CD4-positive, alpha-beta T cell (primary cell): ENCODE results near the gene MORC3. TPM values are rescaled to one million over a fixed set of nuclear protein-coding genes. Genes with fewer than 3 reads are reported as not detected.

ENCODE experiments used
- ATAC-seq: fragments of 200-7000 bp; cut with Tn5 transposase; one replicate; pipeline ENCODE4 v1.10.0; 2022; ENCODE audit warnings: mild to moderate bottlenecking; ENCODE audit not compliant: poor library complexity
- CTCF ChIA-PET: fragments of 350-600 bp; sonication (Branson Sonifier 250); formaldehyde crosslinking; loops from one replicate; lab custom pipeline; 2021; ENCODE audit warnings: antibody characterized with exemption, inconsistent platforms; lab: Charles Lee
- POLR2A ChIA-PET: fragments of 350-600 bp; sonication (Branson Sonifier 250); formaldehyde crosslinking; loops from one replicate; lab custom pipeline; 2021; ENCODE audit warnings: antibody characterized with exemption, inconsistent platforms; lab: Charles Lee
- DNase-seq, 14 experiments: peaks; one replicate each; pipeline ENCODE4 v3.0.0-alpha.2; 2013 to 2020; ENCODE audit warnings: mixed read lengths in 2 of 14
- H3K27ac ChIP-seq, 2 donors: one replicate each; pipeline versions ENCODE4 v1.5.1 to v1.7.0; 2013; ENCODE audit warnings: low read length in 2 of 2, low read depth in 1 of 2, mild to moderate bottlenecking in 1 of 2
- H3K27me3 ChIP-seq, 2 experiments: 1 replicate in 1 of 2; 2 replicates in 1 of 2; pipeline versions ENCODE4 v1.6.1 to v1.7.0; 2013; ENCODE audit warnings: low read length in 2 of 2, control low read depth in 1 of 2, mild to moderate bottlenecking in 1 of 2, moderate library complexity in 1 of 2; ENCODE audit not compliant: insufficient read depth in 2 of 2, control insufficient read depth in 1 of 2
- H3K36me3 ChIP-seq: one replicate; pipeline ENCODE4 v1.6.1; 2013; ENCODE audit warnings: low read length, control low read depth; ENCODE audit not compliant: insufficient read depth
- H3K4me1 ChIP-seq: one replicate; pipeline ENCODE4 v1.6.1; 2013; ENCODE audit warnings: low read length, control low read depth; ENCODE audit not compliant: insufficient read depth
- H3K4me3 ChIP-seq: one replicate; pipeline ENCODE4 v1.5.1; 2013; ENCODE audit warnings: mild to moderate bottlenecking, low read length, moderate library complexity
- H3K9me3 ChIP-seq, 2 experiments: 1 replicate in 1 of 2; 2 replicates in 1 of 2; pipeline versions ENCODE4 v1.6.1 to v1.7.0; 2013; ENCODE audit warnings: low read length in 2 of 2, mild to moderate bottlenecking in 2 of 2, control low read depth in 1 of 2, moderate library complexity in 1 of 2; ENCODE audit not compliant: control insufficient read depth in 1 of 2, insufficient read depth in 1 of 2
- H3K27ac Mint-ChIP-seq: one replicate; pipeline ENCODE4 v1.8.0; 2020; ENCODE audit warnings: mixed read lengths
- H3K27me3 Mint-ChIP-seq: one replicate; pipeline ENCODE4 v1.8.0; 2021; ENCODE audit warnings: mixed read lengths
- H3K36me3 Mint-ChIP-seq: one replicate; pipeline ENCODE4 v1.8.0; 2021; ENCODE audit warnings: low read depth, mixed read lengths
- H3K4me1 Mint-ChIP-seq: one replicate; pipeline ENCODE4 v1.8.0; 2021; ENCODE audit warnings: low read depth, mixed read lengths
- H3K4me3 Mint-ChIP-seq: one replicate; pipeline ENCODE4 v1.8.0; 2020; ENCODE audit warnings: mild to moderate bottlenecking, mixed read lengths
- H3K9me3 Mint-ChIP-seq: one replicate; pipeline ENCODE4 v1.8.0; 2020; ENCODE audit warnings: mixed read lengths
- intact Hi-C, 2 experiments: fragments of 100-400 bp; cut with DNase I in 1 of 2; cut with micrococcal nuclease in 1 of 2; formaldehyde crosslinking; loops; one replicate each; pipeline versions ENCODE4 v1.15.1 to v1.9.0; 2023 to 2025; cut with DNase I, micrococcal nuclease
- total RNA-seq, 174 experiments: library from RNA in 2 of 174; stranded (reverse) in 2 of 174; gene quantifications; one replicate each; pipeline ENCODE4 v1.2.3 and lab custom pipeline; 2021 to 2026
- TF ChIP-seq, protein P1 (sequence below): fragments of 200-600 bp; IDR thresholded peaks from one replicate; pipeline ENCODE4 v1.8.0; 2022; ENCODE audit warnings: antibody characterized with exemption, mild to moderate bottlenecking

The MORC3 gene
- total RNA-seq, 2 experiments from 2014 or later: 70.2 to 71.0 TPM

DNA sequence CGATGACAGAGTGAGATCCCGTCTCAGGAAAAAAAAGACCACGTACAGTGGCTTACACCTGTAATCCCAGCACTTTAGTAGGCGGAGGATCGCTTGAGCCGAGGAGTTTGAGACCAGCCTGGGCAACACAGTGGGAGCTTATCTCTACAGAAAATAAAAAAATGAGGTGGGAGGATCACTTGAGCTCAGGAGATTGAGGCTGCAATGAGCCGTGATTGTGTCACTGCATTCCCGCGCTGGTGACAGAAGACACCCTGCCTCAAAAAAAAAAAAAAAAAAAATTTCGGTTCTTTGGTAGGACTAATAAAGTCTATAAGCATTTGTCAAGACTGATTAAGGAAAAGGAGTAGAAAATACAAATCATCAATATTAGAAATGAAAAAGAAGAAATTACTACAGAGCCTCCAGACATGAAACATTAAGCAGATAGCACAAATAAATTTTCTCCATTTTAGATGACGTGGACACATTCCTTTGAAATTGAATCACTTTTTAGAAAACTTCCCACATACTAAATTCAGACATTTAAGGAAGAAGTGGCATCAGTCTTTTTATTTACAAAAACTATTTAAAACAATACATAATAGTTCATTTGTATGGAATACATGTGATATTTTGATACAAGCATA, 30.4 kb downstream of the MORC3 start:
- DNase-seq (no peak), ATAC-seq (no peak)
- Mint-ChIP-seq H3K27me3 (no peaks in the 10 kb centered on the region), H3K4me3 (no peak overlapping the region), H3K36me3 (peaks cover 75% of the 10 kb centered on the region), H3K27ac (peak overlapping the region; percentile 51), H3K9me3 (no peaks in the 10 kb centered on the region), H3K4me1 (peaks cover 17% of the 10 kb centered on the region)
- Histone ChIP-seq H3K4me3 (no peak overlapping the region), H3K9me3 (no peaks in the 10 kb centered on the region), H3K36me3 (peaks cover 81% of the 10 kb centered on the region), H3K27me3 (no peaks in the 10 kb centered on the region), H3K27ac (no peak overlapping the region), H3K4me1 (no peaks in the 10 kb centered on the region)
- ChIA-PET POLR2A (no interaction called here), CTCF (interaction anchor here (1.5 kb wide), 1 partner anchor 198 kb away, joined by 3 read pairs; no protein-coding TSS in a partner anchor)
- TF ChIP-seq, protein P1, sequence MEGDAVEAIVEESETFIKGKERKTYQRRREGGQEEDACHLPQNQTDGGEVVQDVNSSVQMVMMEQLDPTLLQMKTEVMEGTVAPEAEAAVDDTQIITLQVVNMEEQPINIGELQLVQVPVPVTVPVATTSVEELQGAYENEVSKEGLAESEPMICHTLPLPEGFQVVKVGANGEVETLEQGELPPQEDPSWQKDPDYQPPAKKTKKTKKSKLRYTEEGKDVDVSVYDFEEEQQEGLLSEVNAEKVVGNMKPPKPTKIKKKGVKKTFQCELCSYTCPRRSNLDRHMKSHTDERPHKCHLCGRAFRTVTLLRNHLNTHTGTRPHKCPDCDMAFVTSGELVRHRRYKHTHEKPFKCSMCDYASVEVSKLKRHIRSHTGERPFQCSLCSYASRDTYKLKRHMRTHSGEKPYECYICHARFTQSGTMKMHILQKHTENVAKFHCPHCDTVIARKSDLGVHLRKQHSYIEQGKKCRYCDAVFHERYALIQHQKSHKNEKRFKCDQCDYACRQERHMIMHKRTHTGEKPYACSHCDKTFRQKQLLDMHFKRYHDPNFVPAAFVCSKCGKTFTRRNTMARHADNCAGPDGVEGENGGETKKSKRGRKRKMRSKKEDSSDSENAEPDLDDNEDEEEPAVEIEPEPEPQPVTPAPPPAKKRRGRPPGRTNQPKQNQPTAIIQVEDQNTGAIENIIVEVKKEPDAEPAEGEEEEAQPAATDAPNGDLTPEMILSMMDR: no peak
- intact Hi-C loops: no loop called here

DNA sequence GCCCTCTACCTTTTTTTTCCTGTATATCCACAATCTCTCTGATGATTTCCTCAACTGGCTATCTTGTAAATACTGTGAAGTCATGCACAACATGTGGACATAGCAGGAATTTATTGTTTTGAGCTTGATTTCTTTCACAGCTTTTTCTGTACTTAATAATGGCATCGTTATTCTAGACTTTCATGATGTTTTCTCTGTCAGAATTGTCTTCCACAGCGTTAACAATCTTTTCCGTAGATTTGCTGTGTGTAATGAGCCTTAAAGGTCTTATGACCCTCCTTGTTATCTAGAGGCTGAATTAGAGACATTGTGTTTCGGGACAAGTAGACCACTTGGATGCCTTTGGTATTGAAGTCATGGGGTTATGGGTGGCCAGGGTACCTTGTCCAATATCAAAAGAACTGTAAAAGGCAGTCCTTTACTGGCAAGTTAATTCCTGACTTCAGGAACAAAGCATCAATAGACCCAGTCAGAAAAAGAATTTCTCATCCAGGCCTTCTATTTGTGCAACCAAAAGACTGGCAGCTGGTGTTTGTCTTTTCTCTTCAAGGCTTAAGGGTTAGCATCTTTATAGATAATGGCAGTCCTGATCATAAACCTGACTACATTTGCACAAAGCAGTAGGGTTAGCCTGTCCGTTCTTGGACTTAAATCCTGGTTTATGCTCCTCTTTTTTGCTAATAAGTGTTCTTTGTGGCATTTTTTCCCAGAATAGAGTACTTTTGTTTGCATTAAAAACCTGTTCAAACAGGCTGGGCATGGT, 35.1 kb downstream of the MORC3 start:
- Mint-ChIP-seq H3K36me3 (peaks cover 75% of the 10 kb centered on the region), H3K27ac (peak overlapping the region; percentile 61), H3K9me3 (no peaks in the 10 kb centered on the region), H3K4me1 (peaks cover 12% of the 10 kb centered on the region), H3K4me3 (no peak overlapping the region), H3K27me3 (no peaks in the 10 kb centered on the region)
- H3K9me3 ChIP-seq: no peaks in the 10 kb centered on the region
- intact Hi-C loops: no loop called here
- ATAC-seq: no peak
- DNase-seq: no peak
- H3K27me3 ChIP-seq: no peaks in the 10 kb centered on the region
- POLR2A ChIA-PET: no interaction called here
- peaks cover 78% of the 10 kb centered on the region for H3K36me3 ChIP-seq
- TF ChIP-seq, protein P1: no peak
- H3K4me1 ChIP-seq: no peaks in the 10 kb centered on the region
- CTCF ChIA-PET: no interaction called here
- no peak overlapping the region for H3K27ac ChIP-seq
- H3K4me3 ChIP-seq: no peak overlapping the region

DNA sequence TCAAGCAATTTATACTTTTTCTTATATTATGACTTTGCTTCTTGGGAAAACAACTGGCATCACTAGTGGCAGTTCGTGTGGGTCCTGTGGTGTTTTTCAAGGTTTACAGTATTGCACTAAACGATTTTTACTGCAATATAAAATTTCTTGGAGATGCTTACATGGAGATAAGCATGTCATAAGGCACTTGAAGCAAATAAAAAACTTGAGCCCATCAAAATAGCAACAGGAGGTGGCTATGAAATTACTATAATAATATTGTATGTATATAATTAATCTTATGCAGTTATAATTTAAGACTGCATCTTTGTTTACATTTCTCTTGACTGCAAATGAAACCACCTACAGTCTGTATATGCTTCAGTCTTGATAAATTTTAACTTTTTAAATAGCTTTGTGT, 35.9 kb downstream of the MORC3 start:
- Mint-ChIP-seq H3K36me3 (peaks cover 75% of the 10 kb centered on the region), H3K27me3 (no peaks in the 10 kb centered on the region), H3K4me1 (peaks cover 17% of the 10 kb centered on the region), H3K4me3 (no peak overlapping the region), H3K9me3 (no peaks in the 10 kb centered on the region), H3K27ac (no peak overlapping the region)
- ChIA-PET CTCF (no interaction called here), POLR2A (no interaction called here)
- Histone ChIP-seq H3K4me3 (no peak overlapping the region), H3K27ac (no peak overlapping the region), H3K36me3 (peaks cover 78% of the 10 kb centered on the region), H3K9me3 (no peaks in the 10 kb centered on the region), H3K4me1 (no peaks in the 10 kb centered on the region), H3K27me3 (no peaks in the 10 kb centered on the region)
- intact Hi-C loops: no loop called here
- ATAC-seq (no peak), DNase-seq (no peak)
- TF ChIP-seq, protein P1: no peak
